Inflammatory macrophage treated with lipopolysaccharide for 1 hour (primary cell): Measurements from ENCODE around the gene CHD6.

Source experiments
- DNase-seq, 2 donors: peaks; one replicate each; pipeline ENCODE4 v3.0.0-alpha.2; 2020 to 2022

Gene CHD6

GRCh38 chr20:41458761-41459160 is 159.4 kb downstream of the CHD6 start:
- no peak for DNase-seq

GRCh38 chr20:41457173-41457857 is 160.9 kb downstream of the CHD6 start:
- DNase-seq: no peak

GRCh38 chr20:41456351-41456750 is 161.8 kb downstream of the CHD6 start:
- DNase-seq: no peak

- DNase-seq: no peak
Measured at GRCh38 chr20:41454250-41454649, 163.9 kb downstream of the CHD6 start.

- no peak for DNase-seq
Measured at GRCh38 chr20:41453010-41453950, 164.9 kb downstream of the CHD6 start.

GRCh38 chr20:41452226-41452625 is 166.0 kb downstream of the CHD6 start:
- no peak for DNase-seq

- no peak for DNase-seq
Measured at GRCh38 chr20:41447006-41447405, 171.2 kb downstream of the CHD6 start.

GRCh38 chr20:41446456-41446855 is 171.7 kb downstream of the CHD6 start:
- no peak for DNase-seq

- no peak for DNase-seq
Measured at GRCh38 chr20:41444821-41445220, 173.4 kb downstream of the CHD6 start.

GRCh38 chr20:41443691-41444090 is 174.5 kb downstream of the CHD6 start:
- peak; percentile 10 to 22 for DNase-seq

GRCh38 chr20:41440882-41441281 is 177.3 kb downstream of the CHD6 start:
- no peak for DNase-seq

GRCh38 chr20:41437836-41438235 is 180.3 kb downstream of the CHD6 start:
- no peak for DNase-seq

- DNase-seq: peak in 1 of 2 donors; percentile 5
Measured at GRCh38 chr20:41436679-41437078, 181.5 kb downstream of the CHD6 start.

- no peak for DNase-seq
Measured at GRCh38 chr20:41433203-41433602, 185.0 kb downstream of the CHD6 start.

- DNase-seq: no peak
Measured at GRCh38 chr20:41432746-41433145, 185.4 kb downstream of the CHD6 start.

GRCh38 chr20:41428285-41428684 is 189.9 kb downstream of the CHD6 start:
- no peak for DNase-seq

GRCh38 chr20:41427833-41428232 is 190.3 kb downstream of the CHD6 start:
- no peak for DNase-seq

GRCh38 chr20:41426976-41427375 is 191.2 kb downstream of the CHD6 start:
- DNase-seq: no peak

- DNase-seq: no peak
Measured at GRCh38 chr20:41426086-41426830, 191.9 kb downstream of the CHD6 start.

- no peak for DNase-seq
Measured at GRCh38 chr20:41425180-41425884, 192.8 kb downstream of the CHD6 start.

GRCh38 chr20:41424546-41424945 is 193.6 kb downstream of the CHD6 start:
- DNase-seq: no peak

- DNase-seq: no peak
Measured at GRCh38 chr20:41424011-41424410, 194.2 kb downstream of the CHD6 start.

GRCh38 chr20:41422953-41423352 is 195.2 kb downstream of the CHD6 start:
- no peak for DNase-seq
